Hepatocyte (in vitro differentiated cells): ENCODE results near the gene CGAS. TPM values are rescaled to one million over a fixed set of nuclear protein-coding genes. Genes with fewer than 3 reads are reported as not detected.
A peak's percentile ranks its signal among the peaks of the same experiment; 100 is the strongest.

Experiments
- DNase-seq: peaks from one replicate; pipeline ENCODE4 v3.0.0-alpha.2; 2016; ENCODE audit warnings: low spot score
- H2AFZ ChIP-seq: fragments of 200-600 bp; sonication (generic); 2 replicates; pipeline ENCODE4 v1.6.0; 2016; ENCODE audit warnings: antibody characterized with exemption, mild to moderate bottlenecking
- H3K27ac ChIP-seq: fragments of 200-600 bp; sonication (generic); 2 replicates; pipeline ENCODE4 v1.5.1; 2016; ENCODE audit warnings: mild to moderate bottlenecking
- H3K27me3 ChIP-seq: fragments of 200-600 bp; sonication (generic); 2 replicates; pipeline ENCODE4 v1.6.1; 2016
- H3K36me3 ChIP-seq: fragments of 200-600 bp; sonication (generic); replicated peaks from 2 replicates; pipeline ENCODE4 v1.5.1; 2016; ENCODE audit warnings: low read depth; ENCODE audit not compliant: insufficient read depth
- H3K4me1 ChIP-seq: fragments of 200-600 bp; sonication (generic); 2 replicates; pipeline ENCODE4 v1.5.1; 2016; ENCODE audit warnings: mild to moderate bottlenecking, moderate library complexity; ENCODE audit not compliant: insufficient read depth
- H3K4me2 ChIP-seq: fragments of 200-600 bp; sonication (generic); 2 replicates; pipeline ENCODE4 v1.6.0; 2016
- H3K4me3 ChIP-seq: fragments of 200-600 bp; sonication (generic); 2 replicates; pipeline ENCODE4 v1.5.1; 2016; ENCODE audit warnings: mild to moderate bottlenecking
- H3K79me2 ChIP-seq: fragments of 200-600 bp; sonication (generic); 2 replicates; pipeline ENCODE4 v1.6.0; 2017; ENCODE audit warnings: mild to moderate bottlenecking
- H3K9me2 ChIP-seq: fragments of 200-600 bp; sonication (generic); replicated peaks from 2 replicates; pipeline ENCODE4 v1.6.0; 2017; ENCODE audit warnings: mild to moderate bottlenecking; ENCODE audit not compliant: insufficient read depth
- H3K9me3 ChIP-seq: fragments of 200-600 bp; sonication (generic); 2 replicates; pipeline ENCODE4 v1.5.1; 2016; ENCODE audit warnings: low read depth, mild to moderate bottlenecking
- H4K20me1 ChIP-seq: fragments of 200-600 bp; sonication (generic); 2 replicates; pipeline ENCODE4 v1.6.0; 2016; ENCODE audit warnings: mild to moderate bottlenecking; ENCODE audit not compliant: insufficient read depth, poor library complexity, severe bottlenecking
- EZH2 ChIP-seq: fragments of 200-600 bp; sonication (generic); IDR thresholded peaks from 2 replicates; pipeline ENCODE4 v1.6.1; 2016; ENCODE audit warnings: antibody characterized with exemption, mild to moderate bottlenecking, borderline replicate concordance
- EZH2phosphoT487 ChIP-seq: fragments of 200-600 bp; sonication (generic); IDR thresholded peaks from one replicate; pipeline ENCODE4 v1.6.1; 2018; ENCODE audit warnings: antibody characterized with exemption, mild to moderate bottlenecking, low read depth, moderate library complexity; ENCODE audit not compliant: unreplicated experiment, severe bottlenecking
- WGBS: methylation state at CpG from one replicate; pipeline ENCODE4 v1.1.6; 2016; ENCODE audit warnings: low lambda C conversion rate; ENCODE audit errors: missing lambda C conversion rate; 5-methylcytosine and 5-hydroxymethylcytosine counted together
- polyA plus RNA-seq: library from polyadenylated mRNA; unstranded; fragments of >200 nt; fragmentation: Nextera tagmentation; extraction: Ambion mirVana; gene quantifications from 2 replicates; pipeline ENCODE4 v1.2.1, GENCODE V29; 2016
- total RNA-seq: library from RNA; depleted of rRNA; stranded (reverse); fragments of >200 nt; gene quantifications from 2 replicates; pipeline ENCODE4 v1.2.3, GENCODE V29; 2014
- TF ChIP-seq, protein P1 (sequence below): fragments of 200-600 bp; sonication (generic); IDR thresholded peaks from 2 replicates; pipeline ENCODE4 v1.5.1; 2016; ENCODE audit warnings: antibody characterized with exemption, mild to moderate bottlenecking; ENCODE audit not compliant: poor library complexity

Gene CGAS
- total and polyA plus RNA-seq, 2 experiments from 2014 or later, result 0.35 to 0.50 TPM

DNA sequence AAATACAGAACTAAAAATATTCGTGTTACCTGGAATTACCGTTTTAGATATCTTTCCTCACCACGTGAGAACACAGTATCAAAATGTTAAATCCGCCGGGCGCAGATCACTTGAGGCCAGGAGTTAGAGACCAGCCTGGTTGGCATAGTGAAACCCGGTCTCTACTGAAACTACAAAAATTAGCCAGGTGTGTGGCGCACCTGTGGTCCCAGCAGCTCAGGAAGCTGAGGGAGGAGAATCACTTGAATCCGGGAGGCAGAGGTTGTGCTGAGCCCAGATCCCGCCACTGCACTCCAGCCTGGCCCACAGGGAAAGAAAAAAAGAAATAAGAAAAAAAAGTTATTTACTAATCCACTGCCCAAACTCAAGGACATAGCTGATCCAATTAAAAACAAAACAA is 62.2 kb downstream of the CGAS start:
- no peak for TF ChIP-seq EZH2phosphoT487
- TF ChIP-seq, protein P1, sequence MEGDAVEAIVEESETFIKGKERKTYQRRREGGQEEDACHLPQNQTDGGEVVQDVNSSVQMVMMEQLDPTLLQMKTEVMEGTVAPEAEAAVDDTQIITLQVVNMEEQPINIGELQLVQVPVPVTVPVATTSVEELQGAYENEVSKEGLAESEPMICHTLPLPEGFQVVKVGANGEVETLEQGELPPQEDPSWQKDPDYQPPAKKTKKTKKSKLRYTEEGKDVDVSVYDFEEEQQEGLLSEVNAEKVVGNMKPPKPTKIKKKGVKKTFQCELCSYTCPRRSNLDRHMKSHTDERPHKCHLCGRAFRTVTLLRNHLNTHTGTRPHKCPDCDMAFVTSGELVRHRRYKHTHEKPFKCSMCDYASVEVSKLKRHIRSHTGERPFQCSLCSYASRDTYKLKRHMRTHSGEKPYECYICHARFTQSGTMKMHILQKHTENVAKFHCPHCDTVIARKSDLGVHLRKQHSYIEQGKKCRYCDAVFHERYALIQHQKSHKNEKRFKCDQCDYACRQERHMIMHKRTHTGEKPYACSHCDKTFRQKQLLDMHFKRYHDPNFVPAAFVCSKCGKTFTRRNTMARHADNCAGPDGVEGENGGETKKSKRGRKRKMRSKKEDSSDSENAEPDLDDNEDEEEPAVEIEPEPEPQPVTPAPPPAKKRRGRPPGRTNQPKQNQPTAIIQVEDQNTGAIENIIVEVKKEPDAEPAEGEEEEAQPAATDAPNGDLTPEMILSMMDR, result no peak
- no peak for TF ChIP-seq EZH2
- Histone ChIP-seq H3K79me2 (no peaks in the 10 kb centered on the region), H3K27me3 (no peaks in the 10 kb centered on the region), H3K9me2 (no peaks in the 10 kb centered on the region), H3K4me2 (no peak overlapping the region), H3K4me1 (no peaks in the 10 kb centered on the region), H3K4me3 (no peak overlapping the region), H3K36me3 (no peaks in the 10 kb centered on the region), H3K9me3 (no peaks in the 10 kb centered on the region), H2AFZ (no peak overlapping the region), H4K20me1 (no peaks in the 10 kb centered on the region), H3K27ac (no peak overlapping the region)
- no peak for DNase-seq
- 87% methylated on average over 10 of the region's 10 CpGs for WGBS

DNA sequence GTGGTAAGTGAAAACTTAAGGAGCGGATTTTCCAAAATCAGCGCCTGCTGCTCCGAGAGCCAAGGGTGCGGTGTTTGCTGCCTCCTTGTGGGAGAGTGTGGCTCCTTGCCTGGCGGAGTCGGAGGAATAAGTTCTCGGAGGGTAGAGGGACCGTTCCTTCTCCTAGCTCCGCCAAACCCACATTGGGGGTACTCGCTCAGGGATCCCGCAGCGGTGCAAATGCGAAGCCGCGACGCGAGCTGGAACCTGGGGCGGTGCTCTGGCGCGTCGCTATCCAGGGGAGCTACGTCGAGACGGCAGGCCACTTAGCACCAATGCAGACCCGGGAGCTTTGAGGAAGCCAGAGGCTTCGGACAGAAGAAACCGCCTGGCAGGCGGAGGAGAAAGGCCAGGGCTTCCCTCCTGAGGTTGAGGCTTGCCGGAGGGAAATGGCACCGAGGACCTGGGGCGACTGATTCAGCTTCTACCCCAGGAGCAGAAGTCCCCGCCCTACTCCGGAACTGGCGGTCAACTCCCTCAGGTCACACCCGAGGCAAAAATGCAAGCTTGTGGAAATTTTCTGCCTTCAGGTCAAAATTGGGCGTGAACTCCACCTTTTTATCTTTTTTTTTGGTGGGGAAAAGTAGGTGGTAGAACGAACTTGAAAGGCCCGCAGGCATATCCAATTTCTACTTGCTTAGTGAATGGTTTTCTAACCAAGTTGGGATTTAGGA is 63.1 kb downstream of the CGAS start:
- Histone ChIP-seq H3K27ac (peak overlapping the region; percentile 18), H2AFZ (peak overlapping the region; percentile 72), H3K4me2 (peak overlapping the region; percentile 86), H4K20me1 (no peaks in the 10 kb centered on the region), H3K4me1 (no peaks in the 10 kb centered on the region), H3K36me3 (no peaks in the 10 kb centered on the region), H3K79me2 (no peaks in the 10 kb centered on the region), H3K9me3 (no peaks in the 10 kb centered on the region), H3K4me3 (peak overlapping the region; percentile 16), H3K9me2 (no peaks in the 10 kb centered on the region), H3K27me3 (no peaks in the 10 kb centered on the region)
- WGBS, result 2% methylated on average over 38 of the region's 38 CpGs
- DNase-seq, result peak; percentile 71
- TF ChIP-seq, protein P1, result peak; percentile 75
- TF ChIP-seq EZH2phosphoT487, result no peak

DNA sequence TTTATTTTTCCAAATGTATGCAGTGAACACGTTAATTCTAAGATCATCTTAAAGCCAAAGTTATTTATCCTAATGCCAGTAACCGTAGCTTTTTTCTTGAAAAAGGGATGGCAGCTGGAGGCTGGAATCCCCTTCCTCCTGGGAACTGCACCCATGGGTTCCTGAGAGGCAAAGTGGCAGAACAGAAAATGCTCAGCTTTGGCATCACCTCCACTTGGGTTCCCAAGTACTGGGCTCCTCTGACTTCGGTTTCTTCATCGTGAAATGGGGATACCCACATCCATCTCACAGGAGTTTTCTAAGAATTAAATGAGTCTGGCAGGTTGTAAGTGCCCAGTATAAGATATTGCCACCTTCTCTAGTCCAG is 63.7 kb downstream of the CGAS start:
- H3K27me3 ChIP-seq, result no peaks in the 10 kb centered on the region
- H3K36me3 ChIP-seq, result no peaks in the 10 kb centered on the region
- H4K20me1 ChIP-seq, result no peaks in the 10 kb centered on the region
- no peaks in the 10 kb centered on the region for H3K9me2 ChIP-seq
- peak overlapping the region; percentile 16 for H3K4me3 ChIP-seq
- H3K27ac ChIP-seq, result no peak overlapping the region
- WGBS, result 56% methylated on average over 4 of the region's 4 CpGs
- H2AFZ ChIP-seq, result peak overlapping the region; percentile 72
- H3K4me1 ChIP-seq, result no peaks in the 10 kb centered on the region
- DNase-seq, result no peak
- TF ChIP-seq, protein P1, result no peak
- TF ChIP-seq EZH2phosphoT487 (no peak), EZH2 (no peak)
- H3K9me3 ChIP-seq, result no peaks in the 10 kb centered on the region
- peak overlapping the region; percentile 86 for H3K4me2 ChIP-seq
- no peaks in the 10 kb centered on the region for H3K79me2 ChIP-seq
